ENCODE measurements around the gene TNK2.
"Not testable (repeated sequence)": the region's sequence is repeated elsewhere in the genome, so short reads cannot be mapped to it uniquely, and the experiment has no call there.

DNA sequence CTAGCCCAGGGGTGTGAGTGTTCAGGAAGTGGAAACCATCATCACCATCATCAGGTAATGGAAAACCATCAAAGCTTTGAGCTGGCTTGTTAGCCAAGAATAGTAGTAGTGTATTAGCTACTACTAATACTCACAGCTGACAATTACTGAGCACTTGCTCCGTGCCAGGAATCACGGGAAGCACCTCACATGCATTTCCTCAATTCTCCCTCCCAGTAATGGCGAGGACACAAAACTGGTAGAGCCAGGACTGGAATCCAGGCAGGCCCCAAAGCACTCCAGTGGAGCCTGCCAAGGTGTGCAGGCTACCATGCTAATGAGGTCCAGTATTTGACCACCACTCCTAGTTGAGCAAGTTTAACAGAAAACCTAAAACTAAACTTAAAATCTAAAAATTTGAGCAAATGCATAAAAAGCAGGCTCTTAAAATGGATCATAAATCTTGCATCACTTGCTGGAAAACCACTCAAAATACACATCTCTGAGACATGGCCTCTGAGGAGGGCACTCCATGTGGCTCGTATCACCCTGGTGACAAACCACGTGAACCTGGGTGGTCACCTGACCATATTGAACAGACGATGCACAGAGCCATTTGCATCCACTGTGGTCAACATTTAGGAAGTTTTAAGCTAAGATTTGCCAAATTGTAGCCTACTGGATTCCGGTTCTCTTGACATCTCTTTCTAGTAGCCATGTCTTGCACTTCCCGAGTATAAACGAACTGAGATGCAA lies 43.3 kb upstream of the TNK2 start:
- not testable (repeated sequence) for TF ChIP-seq TARDBP (IDR thresholded peaks at IDR 0.05); SP1 (IDR thresholded peaks at IDR 0.05); FOXM1 (IDR thresholded peaks at IDR 0.05; ENCODE audit: borderline replicate concordance); FOXK2 (IDR thresholded peaks at IDR 0.05); L3MBTL2 (conservative IDR thresholded peaks at IDR 0.05); SUZ12 (IDR thresholded peaks at IDR 0.05); HDGF (IDR thresholded peaks at IDR 0.05; ENCODE audit: borderline replicate concordance); ARNT (IDR thresholded peaks at IDR 0.05); LEF1 (IDR thresholded peaks at IDR 0.05; ENCODE audit: borderline replicate concordance); CTBP1 (IDR thresholded peaks at IDR 0.05; ENCODE audit: borderline replicate concordance); FOXA1 (IDR thresholded peaks at IDR 0.05)
- TF ChIP-seq, protein P1, sequence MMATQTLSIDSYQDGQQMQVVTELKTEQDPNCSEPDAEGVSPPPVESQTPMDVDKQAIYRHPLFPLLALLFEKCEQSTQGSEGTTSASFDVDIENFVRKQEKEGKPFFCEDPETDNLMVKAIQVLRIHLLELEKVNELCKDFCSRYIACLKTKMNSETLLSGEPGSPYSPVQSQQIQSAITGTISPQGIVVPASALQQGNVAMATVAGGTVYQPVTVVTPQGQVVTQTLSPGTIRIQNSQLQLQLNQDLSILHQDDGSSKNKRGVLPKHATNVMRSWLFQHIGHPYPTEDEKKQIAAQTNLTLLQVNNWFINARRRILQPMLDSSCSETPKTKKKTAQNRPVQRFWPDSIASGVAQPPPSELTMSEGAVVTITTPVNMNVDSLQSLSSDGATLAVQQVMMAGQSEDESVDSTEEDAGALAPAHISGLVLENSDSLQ (IDR thresholded peaks at IDR 0.05), result not testable (repeated sequence)
